Measurements from ENCODE around the gene FAAP20. TPM values are rescaled to one million over a fixed set of nuclear protein-coding genes. Genes with fewer than 3 reads are reported as not detected.
A peak's percentile ranks its signal among the peaks of the same experiment; 100 is the strongest.

The FAAP20 gene
- total and polyA plus RNA-seq, 2 of the 8 experiments (the other 6 are each of a cell fraction or from before 2014, with no cell fraction given) = 58.4 to 99.8 TPM

DNA sequence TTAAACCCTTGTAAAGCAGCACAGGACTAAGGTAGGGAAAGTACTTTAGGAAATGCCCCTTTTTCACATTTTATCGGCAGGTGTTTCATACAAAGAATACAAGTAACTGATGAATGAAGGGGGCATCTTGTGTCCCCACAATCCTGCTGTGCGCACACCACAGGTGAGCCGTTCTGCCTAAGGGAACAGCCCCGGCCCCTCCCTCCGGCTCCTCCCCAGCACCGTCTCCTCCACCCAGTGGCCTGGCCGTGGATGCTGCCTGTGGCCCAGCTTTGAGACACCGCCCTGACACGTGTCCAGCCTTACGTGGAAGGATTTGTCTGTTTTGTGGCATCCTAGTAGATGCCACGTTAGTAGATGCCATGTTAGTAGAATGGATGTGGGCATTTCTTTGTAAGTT is 12.8 kb downstream of the FAAP20 start (continued):
- TF ChIP-seq, protein P1, sequence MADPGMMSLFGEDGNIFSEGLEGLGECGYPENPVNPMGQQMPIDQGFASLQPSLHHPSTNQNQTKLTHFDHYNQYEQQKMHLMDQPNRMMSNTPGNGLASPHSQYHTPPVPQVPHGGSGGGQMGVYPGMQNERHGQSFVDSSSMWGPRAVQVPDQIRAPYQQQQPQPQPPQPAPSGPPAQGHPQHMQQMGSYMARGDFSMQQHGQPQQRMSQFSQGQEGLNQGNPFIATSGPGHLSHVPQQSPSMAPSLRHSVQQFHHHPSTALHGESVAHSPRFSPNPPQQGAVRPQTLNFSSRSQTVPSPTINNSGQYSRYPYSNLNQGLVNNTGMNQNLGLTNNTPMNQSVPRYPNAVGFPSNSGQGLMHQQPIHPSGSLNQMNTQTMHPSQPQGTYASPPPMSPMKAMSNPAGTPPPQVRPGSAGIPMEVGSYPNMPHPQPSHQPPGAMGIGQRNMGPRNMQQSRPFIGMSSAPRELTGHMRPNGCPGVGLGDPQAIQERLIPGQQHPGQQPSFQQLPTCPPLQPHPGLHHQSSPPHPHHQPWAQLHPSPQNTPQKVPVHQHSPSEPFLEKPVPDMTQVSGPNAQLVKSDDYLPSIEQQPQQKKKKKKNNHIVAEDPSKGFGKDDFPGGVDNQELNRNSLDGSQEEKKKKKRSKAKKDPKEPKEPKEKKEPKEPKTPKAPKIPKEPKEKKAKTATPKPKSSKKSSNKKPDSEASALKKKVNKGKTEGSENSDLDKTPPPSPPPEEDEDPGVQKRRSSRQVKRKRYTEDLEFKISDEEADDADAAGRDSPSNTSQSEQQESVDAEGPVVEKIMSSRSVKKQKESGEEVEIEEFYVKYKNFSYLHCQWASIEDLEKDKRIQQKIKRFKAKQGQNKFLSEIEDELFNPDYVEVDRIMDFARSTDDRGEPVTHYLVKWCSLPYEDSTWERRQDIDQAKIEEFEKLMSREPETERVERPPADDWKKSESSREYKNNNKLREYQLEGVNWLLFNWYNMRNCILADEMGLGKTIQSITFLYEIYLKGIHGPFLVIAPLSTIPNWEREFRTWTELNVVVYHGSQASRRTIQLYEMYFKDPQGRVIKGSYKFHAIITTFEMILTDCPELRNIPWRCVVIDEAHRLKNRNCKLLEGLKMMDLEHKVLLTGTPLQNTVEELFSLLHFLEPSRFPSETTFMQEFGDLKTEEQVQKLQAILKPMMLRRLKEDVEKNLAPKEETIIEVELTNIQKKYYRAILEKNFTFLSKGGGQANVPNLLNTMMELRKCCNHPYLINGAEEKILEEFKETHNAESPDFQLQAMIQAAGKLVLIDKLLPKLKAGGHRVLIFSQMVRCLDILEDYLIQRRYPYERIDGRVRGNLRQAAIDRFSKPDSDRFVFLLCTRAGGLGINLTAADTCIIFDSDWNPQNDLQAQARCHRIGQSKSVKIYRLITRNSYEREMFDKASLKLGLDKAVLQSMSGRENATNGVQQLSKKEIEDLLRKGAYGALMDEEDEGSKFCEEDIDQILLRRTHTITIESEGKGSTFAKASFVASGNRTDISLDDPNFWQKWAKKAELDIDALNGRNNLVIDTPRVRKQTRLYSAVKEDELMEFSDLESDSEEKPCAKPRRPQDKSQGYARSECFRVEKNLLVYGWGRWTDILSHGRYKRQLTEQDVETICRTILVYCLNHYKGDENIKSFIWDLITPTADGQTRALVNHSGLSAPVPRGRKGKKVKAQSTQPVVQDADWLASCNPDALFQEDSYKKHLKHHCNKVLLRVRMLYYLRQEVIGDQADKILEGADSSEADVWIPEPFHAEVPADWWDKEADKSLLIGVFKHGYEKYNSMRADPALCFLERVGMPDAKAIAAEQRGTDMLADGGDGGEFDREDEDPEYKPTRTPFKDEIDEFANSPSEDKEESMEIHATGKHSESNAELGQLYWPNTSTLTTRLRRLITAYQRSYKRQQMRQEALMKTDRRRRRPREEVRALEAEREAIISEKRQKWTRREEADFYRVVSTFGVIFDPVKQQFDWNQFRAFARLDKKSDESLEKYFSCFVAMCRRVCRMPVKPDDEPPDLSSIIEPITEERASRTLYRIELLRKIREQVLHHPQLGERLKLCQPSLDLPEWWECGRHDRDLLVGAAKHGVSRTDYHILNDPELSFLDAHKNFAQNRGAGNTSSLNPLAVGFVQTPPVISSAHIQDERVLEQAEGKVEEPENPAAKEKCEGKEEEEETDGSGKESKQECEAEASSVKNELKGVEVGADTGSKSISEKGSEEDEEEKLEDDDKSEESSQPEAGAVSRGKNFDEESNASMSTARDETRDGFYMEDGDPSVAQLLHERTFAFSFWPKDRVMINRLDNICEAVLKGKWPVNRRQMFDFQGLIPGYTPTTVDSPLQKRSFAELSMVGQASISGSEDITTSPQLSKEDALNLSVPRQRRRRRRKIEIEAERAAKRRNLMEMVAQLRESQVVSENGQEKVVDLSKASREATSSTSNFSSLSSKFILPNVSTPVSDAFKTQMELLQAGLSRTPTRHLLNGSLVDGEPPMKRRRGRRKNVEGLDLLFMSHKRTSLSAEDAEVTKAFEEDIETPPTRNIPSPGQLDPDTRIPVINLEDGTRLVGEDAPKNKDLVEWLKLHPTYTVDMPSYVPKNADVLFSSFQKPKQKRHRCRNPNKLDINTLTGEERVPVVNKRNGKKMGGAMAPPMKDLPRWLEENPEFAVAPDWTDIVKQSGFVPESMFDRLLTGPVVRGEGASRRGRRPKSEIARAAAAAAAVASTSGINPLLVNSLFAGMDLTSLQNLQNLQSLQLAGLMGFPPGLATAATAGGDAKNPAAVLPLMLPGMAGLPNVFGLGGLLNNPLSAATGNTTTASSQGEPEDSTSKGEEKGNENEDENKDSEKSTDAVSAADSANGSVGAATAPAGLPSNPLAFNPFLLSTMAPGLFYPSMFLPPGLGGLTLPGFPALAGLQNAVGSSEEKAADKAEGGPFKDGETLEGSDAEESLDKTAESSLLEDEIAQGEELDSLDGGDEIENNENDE (IDR thresholded peaks at IDR 0.05; ENCODE audit: insufficient replicate concordance, low read length) = no peak
- TF ChIP-seq EGR1 (IDR thresholded peaks at IDR 0.05; ENCODE audit: borderline replicate concordance, low read depth, low read length) (peak; percentile 72; the same call in 1 of the 2 replicates), RAD21 (IDR thresholded peaks at IDR 0.05 in 1 of 2, conservative IDR thresholded peaks at IDR 0.05 in 1 of 2; ENCODE audit: low read depth in 2 of 2, low read length in 2 of 2) (no peak), RFX5 (IDR thresholded peaks at IDR 0.05; ENCODE audit: borderline replicate concordance, low read depth, low read length) (no peak), YY1 (IDR thresholded peaks at IDR 0.05; ENCODE audit: low read depth, low read length) (no peak)

All from H1 (cell line).